ENCODE results near the gene SMCO4.

DNA sequence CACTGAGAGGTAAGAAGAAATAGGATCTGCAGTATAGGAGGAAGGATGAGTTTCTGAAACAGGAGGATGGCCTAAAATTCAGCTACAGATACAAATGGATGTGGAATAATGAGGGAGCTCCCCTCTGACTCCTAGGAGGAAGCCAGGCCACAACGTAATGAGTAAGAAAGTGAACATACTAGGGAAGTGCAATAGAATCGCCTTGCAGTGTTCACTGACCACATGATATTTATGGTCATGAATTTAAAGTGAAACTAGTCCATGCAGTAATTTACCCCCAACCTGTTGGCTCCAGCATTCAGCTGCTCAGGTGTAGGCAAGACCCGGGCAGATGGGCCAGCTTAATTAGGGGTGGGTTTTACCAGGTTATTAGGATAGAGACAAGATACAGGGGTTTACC is 110.9 kb downstream of the SMCO4 start:
- TF ChIP-seq, protein P1, sequence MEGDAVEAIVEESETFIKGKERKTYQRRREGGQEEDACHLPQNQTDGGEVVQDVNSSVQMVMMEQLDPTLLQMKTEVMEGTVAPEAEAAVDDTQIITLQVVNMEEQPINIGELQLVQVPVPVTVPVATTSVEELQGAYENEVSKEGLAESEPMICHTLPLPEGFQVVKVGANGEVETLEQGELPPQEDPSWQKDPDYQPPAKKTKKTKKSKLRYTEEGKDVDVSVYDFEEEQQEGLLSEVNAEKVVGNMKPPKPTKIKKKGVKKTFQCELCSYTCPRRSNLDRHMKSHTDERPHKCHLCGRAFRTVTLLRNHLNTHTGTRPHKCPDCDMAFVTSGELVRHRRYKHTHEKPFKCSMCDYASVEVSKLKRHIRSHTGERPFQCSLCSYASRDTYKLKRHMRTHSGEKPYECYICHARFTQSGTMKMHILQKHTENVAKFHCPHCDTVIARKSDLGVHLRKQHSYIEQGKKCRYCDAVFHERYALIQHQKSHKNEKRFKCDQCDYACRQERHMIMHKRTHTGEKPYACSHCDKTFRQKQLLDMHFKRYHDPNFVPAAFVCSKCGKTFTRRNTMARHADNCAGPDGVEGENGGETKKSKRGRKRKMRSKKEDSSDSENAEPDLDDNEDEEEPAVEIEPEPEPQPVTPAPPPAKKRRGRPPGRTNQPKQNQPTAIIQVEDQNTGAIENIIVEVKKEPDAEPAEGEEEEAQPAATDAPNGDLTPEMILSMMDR (IDR thresholded peaks at IDR 0.05) = no peak
- TF ChIP-seq EZH2phosphoT487 (IDR thresholded peaks at IDR 0.05) (no peak), EZH2 (IDR thresholded peaks at IDR 0.05) (no peak)
